Smooth muscle cell (in vitro differentiated cells): ENCODE results near the gene IQCC. TPM values are rescaled to one million over a fixed set of nuclear protein-coding genes. Genes with fewer than 3 reads are reported as not detected.

Experiments
- DNase-seq: peaks from one replicate; lab custom pipeline; 2025; ENCODE audit not compliant: unreplicated experiment; lab: John Stamatoyannopoulos, UW
- H2AFZ ChIP-seq: fragments of 200-600 bp; sonication (generic); 2 replicates; pipeline ENCODE4 v1.6.0; 2016; ENCODE audit warnings: antibody characterized with exemption, low read depth, mild to moderate bottlenecking
- H3F3A ChIP-seq: fragments of 200-600 bp; sonication (generic); 2 replicates; pipeline ENCODE4 v1.6.0; 2017; ENCODE audit warnings: antibody characterized with exemption, low read depth
- H3K27ac ChIP-seq: fragments of 200-600 bp; sonication (generic); 2 replicates; pipeline ENCODE4 v1.5.1; 2016; ENCODE audit warnings: low read depth, mild to moderate bottlenecking
- H3K27me3 ChIP-seq: fragments of 200-600 bp; sonication (generic); 2 replicates; pipeline ENCODE4 v1.6.1; 2016; ENCODE audit warnings: low read depth, mild to moderate bottlenecking
- H3K36me3 ChIP-seq: fragments of 200-600 bp; sonication (generic); 2 replicates; pipeline ENCODE4 v1.5.1; 2016; ENCODE audit warnings: low read depth
- H3K4me1 ChIP-seq: fragments of 200-600 bp; sonication (generic); 2 replicates; pipeline ENCODE4 v1.5.1; 2016; ENCODE audit warnings: low read depth
- H3K4me2 ChIP-seq: fragments of 200-600 bp; sonication (generic); 2 replicates; pipeline ENCODE4 v1.6.0; 2016; ENCODE audit warnings: mild to moderate bottlenecking
- H3K4me3 ChIP-seq: fragments of 200-600 bp; sonication (generic); 2 replicates; pipeline ENCODE4 v1.5.1; 2016; ENCODE audit warnings: mild to moderate bottlenecking
- H3K79me2 ChIP-seq: fragments of 200-600 bp; sonication (generic); 2 replicates; pipeline ENCODE4 v1.6.0; 2016; ENCODE audit warnings: low read depth, mild to moderate bottlenecking
- H3K9ac ChIP-seq: fragments of 200-600 bp; sonication (generic); 2 replicates; pipeline ENCODE4 v1.6.0; 2016; ENCODE audit warnings: low read depth
- H3K9me3 ChIP-seq: fragments of 200-600 bp; sonication (generic); replicated peaks from 2 replicates; pipeline ENCODE4 v1.5.1; 2016; ENCODE audit warnings: low read depth
- H4K20me1 ChIP-seq: fragments of 200-600 bp; sonication (generic); 2 replicates; pipeline ENCODE4 v1.6.0; 2016; ENCODE audit warnings: low read depth
- CTCF ChIP-seq: fragments of 200-600 bp; sonication (generic); IDR thresholded peaks from 2 replicates; pipeline ENCODE4 v1.5.1; 2017; ENCODE audit warnings: borderline replicate concordance, mild to moderate bottlenecking, antibody characterized with exemption; ENCODE audit not compliant: insufficient read depth, poor library complexity, severe bottlenecking
- WGBS: methylation state at CpG from one replicate; pipeline ENCODE4 v1.1.7; 2016; ENCODE audit warnings: low lambda C conversion rate; 5-methylcytosine and 5-hydroxymethylcytosine counted together
- polyA plus RNA-seq: library from polyadenylated mRNA; unstranded; fragments of >200 nt; fragmentation: Nextera tagmentation; extraction: Ambion mirVana; gene quantifications from 2 replicates; pipeline ENCODE4 v1.2.1, GENCODE V29; 2016
- total RNA-seq: library from RNA; depleted of rRNA; stranded (reverse); fragments of >200 nt; gene quantifications from 2 replicates; pipeline ENCODE4 v1.2.3, GENCODE V29; 2014

Gene IQCC
- total and polyA plus RNA-seq, 2 experiments from 2014 or later, result 2.4 to 3.1 TPM

- Histone ChIP-seq H3K27me3 (no peaks in the 10 kb centered on the region), H3K4me1 (no peaks in the 10 kb centered on the region), H3K36me3 (no peaks in the 10 kb centered on the region), H3K9ac (no peak overlapping the region), H3K4me2 (no peak overlapping the region), H3K9me3 (no peaks in the 10 kb centered on the region), H3F3A (no peaks in the 10 kb centered on the region), H4K20me1 (no peaks in the 10 kb centered on the region), H2AFZ (no peak overlapping the region), H3K27ac (no peak overlapping the region), H3K4me3 (no peak overlapping the region), H3K79me2 (peaks cover 14% of the 10 kb centered on the region)
- no peak for DNase-seq
- TF ChIP-seq CTCF, result peak; percentile 73
- 86% methylated on average over 10 of the region's 10 CpGs for WGBS
Observed at GRCh38 chr1:32215629-32216480, 10.4 kb downstream of the IQCC start.

- no peak overlapping the region for H3K4me3 ChIP-seq
- DNase-seq, result no peak
- no peaks in the 10 kb centered on the region for H4K20me1 ChIP-seq
- peaks cover 21% of the 10 kb centered on the region for H3K79me2 ChIP-seq
- TF ChIP-seq CTCF, result no peak
- H3K4me2 ChIP-seq, result no peak overlapping the region
- H3K9ac ChIP-seq, result no peak overlapping the region
- no peaks in the 10 kb centered on the region for H3K9me3 ChIP-seq
- H3K36me3 ChIP-seq, result no peaks in the 10 kb centered on the region
- no peaks in the 10 kb centered on the region for H3F3A ChIP-seq
- no peaks in the 10 kb centered on the region for H3K27me3 ChIP-seq
- H2AFZ ChIP-seq, result no peak overlapping the region
- WGBS, result 100% methylated on average over 5 of the region's 5 CpGs
- no peak overlapping the region for H3K27ac ChIP-seq
- H3K4me1 ChIP-seq, result peaks cover 6% of the 10 kb centered on the region
Observed at GRCh38 chr1:32216566-32216965, 11.1 kb downstream of the IQCC start.

GRCh38 chr1:32219022-32219421 lies 13.6 kb downstream of the IQCC start:
- Histone ChIP-seq H3K4me3 (no peak overlapping the region), H3K9me3 (no peaks in the 10 kb centered on the region), H3K4me2 (no peak overlapping the region), H3K79me2 (peaks cover 45% of the 10 kb centered on the region), H3K27ac (no peak overlapping the region), H3K27me3 (no peaks in the 10 kb centered on the region), H3K9ac (no peak overlapping the region), H2AFZ (no peak overlapping the region), H4K20me1 (no peaks in the 10 kb centered on the region), H3K36me3 (no peaks in the 10 kb centered on the region), H3F3A (no peaks in the 10 kb centered on the region), H3K4me1 (peaks cover 15% of the 10 kb centered on the region)
- 88% methylated on average over 7 of the region's 7 CpGs for WGBS
- no peak for DNase-seq
- TF ChIP-seq CTCF, result no peak
